GOT3 (cell line): ENCODE measurements around the gene RAP1GDS1.
"Not testable (repeated sequence)": the region's sequence is repeated elsewhere in the genome, so short reads cannot be mapped to it uniquely, and the experiment has no call there.

Source experiments
- DNase-seq: peaks from one replicate; lab custom pipeline; 2025; ENCODE audit warnings: mixed read lengths; lab: John Stamatoyannopoulos, UW

RAP1GDS1 gene

GRCh38 chr4:98352396-98352795 lies 91.2 kb downstream of the RAP1GDS1 start:
- no peak for DNase-seq

- DNase-seq, result no peak
These were observed 91.8 kb downstream of the RAP1GDS1 start for GRCh38 chr4:98352940-98353339.

GRCh38 chr4:98358630-98359248 lies 97.6 kb downstream of the RAP1GDS1 start:
- DNase-seq, result no peak

DNA sequence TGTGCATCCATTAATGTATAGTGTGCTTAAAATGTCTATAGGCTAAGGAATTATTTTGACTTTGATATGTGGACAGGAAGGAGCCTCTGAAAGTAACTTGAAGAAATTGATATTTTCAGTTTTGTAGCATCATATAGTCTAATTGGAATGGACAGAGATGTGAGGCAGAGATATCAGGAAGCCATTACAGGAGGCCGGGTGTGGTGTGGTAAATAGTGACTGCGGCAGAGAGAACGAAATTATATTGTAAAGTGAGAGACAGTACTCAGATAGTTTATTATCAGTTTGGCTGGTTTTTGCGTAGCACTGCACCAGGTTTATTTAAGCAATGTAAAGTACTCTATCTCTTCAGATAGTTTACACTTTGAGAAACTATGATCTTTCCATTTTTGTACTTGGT lies 98.5 kb downstream of the RAP1GDS1 start:
- DNase-seq, result no peak

DNA sequence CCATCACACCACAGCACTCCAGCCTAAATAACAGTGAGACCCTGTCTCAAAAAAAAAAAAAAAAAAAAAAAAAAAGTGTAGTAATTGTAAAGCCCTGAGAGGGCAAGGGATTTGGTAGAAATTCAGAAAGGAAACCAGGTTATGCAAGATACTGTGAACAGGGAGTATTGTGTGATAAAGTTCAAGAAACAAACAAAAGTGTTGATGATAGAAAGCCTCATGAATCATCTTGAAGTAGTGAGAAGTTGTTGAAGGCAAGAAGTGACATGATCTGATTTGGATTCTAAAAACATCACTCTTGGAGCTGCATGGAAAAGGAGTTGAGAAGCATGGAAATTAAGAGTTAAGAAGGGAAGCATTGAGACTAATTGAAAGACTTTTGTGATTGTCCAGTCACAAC lies 102.2 kb downstream of the RAP1GDS1 start:
- no peak for DNase-seq

DNA sequence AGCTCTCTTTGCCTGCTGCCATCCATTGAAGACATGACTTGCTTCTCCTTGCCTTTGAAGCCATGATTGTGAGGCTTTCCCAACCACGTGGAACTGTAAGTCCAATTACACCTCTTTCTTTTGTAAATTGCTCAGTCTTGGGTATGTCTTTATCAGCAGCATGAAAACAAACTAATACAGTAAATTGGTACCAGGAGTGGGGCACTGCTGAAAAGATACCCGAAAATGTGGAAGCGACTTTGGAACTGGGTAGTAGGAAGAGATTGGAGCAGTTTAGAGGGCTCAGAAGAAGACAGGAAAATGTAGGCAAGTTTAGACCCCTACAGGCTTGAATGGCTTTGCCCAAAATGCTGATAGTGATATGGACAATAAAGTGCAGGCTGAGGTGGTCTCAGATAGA lies 105.1 kb downstream of the RAP1GDS1 start:
- DNase-seq, result not testable (repeated sequence)

GRCh38 chr4:98368000-98368399 lies 106.8 kb downstream of the RAP1GDS1 start:
- not testable (repeated sequence) for DNase-seq

DNA sequence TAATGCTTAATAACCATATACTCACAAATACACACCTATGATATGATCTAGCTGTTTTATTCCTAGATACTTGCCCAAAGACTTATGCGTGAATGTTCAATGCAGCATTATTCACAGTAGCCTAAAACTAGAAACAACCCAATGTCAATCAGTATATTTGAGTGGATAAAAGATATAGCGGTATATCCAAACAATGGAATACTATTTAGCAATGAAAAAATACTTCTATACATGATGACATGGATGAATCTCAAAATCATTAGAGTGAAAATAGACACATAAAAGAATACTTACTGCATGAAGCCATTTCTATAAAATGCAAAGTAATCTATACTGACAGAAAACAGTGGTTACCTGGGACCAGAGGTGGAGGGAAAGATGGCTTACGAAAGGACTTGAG lies 108.1 kb downstream of the RAP1GDS1 start:
- DNase-seq, result no peak

GRCh38 chr4:98374643-98375042 lies 113.5 kb downstream of the RAP1GDS1 start:
- DNase-seq, result no peak

- DNase-seq, result no peak
These were observed 116.4 kb downstream of the RAP1GDS1 start for GRCh38 chr4:98377559-98377958.

DNA sequence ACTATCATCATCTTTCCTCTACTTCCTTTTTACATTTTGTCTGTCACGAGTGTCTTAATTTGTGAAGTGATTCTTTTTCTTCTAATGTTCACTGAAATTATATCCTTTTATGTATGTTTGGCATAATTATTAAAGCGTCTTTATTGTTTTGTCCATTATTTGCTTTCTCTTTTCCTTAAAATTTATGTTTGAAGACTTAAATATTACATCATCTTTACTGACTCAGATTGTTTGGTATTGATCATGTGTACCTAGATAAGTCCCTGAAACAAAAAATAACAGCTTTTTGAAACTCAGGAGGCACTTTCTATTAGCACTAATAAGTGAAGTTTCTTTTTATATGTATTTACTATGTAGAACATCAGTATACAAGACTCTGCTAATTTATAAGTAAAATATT lies 120.1 kb downstream of the RAP1GDS1 start:
- DNase-seq, result no peak

- no peak for DNase-seq
These were observed 122.4 kb downstream of the RAP1GDS1 start for GRCh38 chr4:98383431-98384106.

DNA sequence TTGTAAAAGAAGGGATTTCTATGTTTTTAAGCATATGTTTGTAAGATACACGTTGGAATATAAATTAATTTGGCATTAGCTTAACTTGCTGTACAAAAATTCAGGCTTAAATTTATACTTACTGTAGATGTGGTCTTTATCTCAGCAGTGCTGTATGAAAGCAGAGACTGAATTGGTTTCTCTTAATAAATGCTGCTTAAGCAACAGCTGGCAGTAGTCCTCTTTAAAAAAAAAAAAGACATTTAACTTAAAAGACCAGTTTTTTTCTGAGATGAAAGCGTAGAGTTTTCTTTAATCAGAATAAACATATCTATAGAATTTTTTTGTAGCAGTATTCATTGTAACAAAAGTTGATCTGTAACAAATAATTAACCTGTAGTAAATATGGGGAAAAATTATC lies 124.6 kb downstream of the RAP1GDS1 start:
- DNase-seq, result no peak

- DNase-seq, result no peak
These were observed 126.3 kb downstream of the RAP1GDS1 start for GRCh38 chr4:98387345-98388026.

GRCh38 chr4:98394134-98394533 lies 132.9 kb downstream of the RAP1GDS1 start:
- no peak for DNase-seq

DNA sequence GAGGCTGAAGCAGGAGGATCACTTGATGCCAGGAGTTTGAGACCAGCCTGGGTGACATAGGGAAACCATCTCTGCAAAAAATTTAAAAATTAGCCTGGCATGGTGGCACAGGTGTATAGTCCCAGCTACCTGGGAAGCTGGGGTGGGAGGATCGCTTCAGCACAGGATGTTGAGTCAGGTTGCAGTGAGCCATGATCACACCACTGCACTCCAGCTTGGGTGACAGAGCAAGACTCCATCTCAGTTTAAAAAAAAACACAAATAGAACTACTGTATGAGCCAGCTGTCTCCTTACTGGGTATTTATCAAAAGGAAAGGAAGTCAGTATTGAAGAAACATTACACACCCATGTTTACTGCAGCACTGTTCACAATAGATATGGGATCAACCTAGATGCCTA lies 138.7 kb downstream of the RAP1GDS1 start:
- no peak for DNase-seq

DNA sequence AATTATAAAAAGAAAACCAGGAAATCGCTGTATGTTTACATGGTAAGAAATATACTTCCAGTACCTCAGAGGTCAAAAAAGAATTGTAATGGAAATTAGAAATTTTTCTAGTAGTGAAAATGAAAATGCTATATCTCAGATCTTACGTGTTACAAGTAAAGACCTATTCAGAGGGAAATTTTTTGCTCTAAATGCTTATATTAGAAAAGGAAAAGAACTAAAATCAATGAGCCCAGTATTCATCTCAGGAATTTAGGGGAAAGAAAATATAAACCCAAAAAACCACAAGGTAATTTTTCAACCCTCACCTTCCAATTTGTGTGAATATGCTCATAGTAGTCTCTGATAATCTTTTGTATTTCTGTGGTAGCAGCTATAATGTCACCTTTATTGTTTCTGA lies 145.6 kb downstream of the RAP1GDS1 start:
- DNase-seq, result no peak

GRCh38 chr4:98411731-98412130 lies 150.5 kb downstream of the RAP1GDS1 start:
- DNase-seq, result no peak

DNA sequence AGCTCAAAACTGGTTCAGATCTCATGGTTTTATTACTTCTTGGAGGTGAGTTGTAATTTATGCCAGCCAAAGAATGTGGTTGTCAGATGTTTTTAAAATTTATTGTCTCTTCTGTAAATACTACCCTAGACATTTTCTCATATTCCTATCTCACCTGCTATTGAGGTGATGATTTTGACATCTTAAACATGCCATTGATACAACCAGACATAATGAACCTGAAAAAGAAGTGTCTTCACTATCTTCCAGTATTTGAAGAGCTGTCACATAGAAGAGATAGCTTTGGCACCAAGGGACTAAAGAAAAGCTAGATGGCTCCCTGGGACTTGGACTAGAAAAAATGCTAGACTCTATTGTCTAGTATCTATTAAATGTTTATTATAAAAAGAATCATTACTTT lies 155.7 kb downstream of the RAP1GDS1 start:
- no peak for DNase-seq

GRCh38 chr4:98420151-98420550 lies 159.0 kb downstream of the RAP1GDS1 start:
- not testable (repeated sequence) for DNase-seq

DNA sequence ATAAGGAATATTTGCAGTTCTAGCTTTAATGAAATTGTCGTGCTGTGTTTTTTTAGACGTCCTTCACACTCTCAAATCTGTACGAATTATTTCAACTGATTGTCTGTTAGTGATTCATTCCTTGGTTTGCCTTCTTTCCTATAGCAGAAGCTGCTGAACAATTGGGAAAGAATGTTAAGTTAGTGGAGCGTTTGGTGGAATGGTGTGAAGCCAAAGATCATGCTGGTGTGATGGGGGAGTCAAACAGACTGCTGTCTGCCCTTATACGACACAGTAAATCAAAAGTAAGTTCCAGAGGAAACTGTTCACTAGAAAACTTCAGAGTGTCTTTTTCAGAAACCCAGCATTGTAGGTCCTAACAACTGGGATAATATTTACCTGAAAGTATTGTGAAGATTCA lies 159.9 kb downstream of the RAP1GDS1 start:
- no peak for DNase-seq

GRCh38 chr4:98423009-98423408 lies 161.8 kb downstream of the RAP1GDS1 start:
- DNase-seq, result no peak

DNA sequence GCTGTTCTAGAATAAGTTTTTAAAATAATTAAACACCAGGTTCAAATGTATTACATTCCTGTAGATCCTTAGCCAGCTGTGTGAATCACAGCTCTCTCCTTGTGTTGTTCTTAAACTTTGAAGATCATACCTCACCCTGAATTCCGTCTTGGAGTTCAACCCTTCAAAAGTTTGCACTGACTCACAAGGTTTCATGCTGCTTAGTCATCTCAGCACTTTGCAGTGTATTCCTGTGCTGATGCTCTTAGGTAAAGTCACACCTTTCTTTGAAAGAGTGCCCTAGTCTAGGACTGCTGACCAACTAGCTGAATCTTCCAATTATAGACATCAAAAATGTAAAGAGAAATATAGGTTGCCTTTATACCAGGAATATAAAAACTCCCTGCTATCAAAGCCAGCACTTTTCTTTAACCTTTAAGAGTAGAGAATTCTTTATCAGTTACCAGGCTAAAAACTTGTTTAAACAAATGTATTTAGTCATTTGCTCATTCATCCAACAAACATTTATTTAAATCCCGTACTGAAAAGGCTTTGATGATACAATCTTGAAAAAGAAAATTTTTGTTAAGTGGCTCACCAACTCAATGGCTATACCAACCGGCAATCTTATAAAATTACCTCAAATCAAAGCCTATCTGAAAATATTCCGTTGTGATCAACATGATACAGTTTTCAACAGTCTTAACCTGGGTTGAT lies 169.7 kb downstream of the RAP1GDS1 start:
- DNase-seq, result no peak
